RWPE2 (cell line): ENCODE results near the gene PATJ.

Experiments
- ATAC-seq: fragments of 200-7000 bp; cut with Tn5 transposase; 3 replicates; pipeline ENCODE4 v1.9.1; 2021; ENCODE audit warnings: low read depth
- DNase-seq: peaks from one replicate; pipeline ENCODE4 v3.0.0-alpha.2; 2020; ENCODE audit warnings: low spot score
- H3K27ac ChIP-seq: fragments of 450-650 bp; 2 replicates; pipeline ENCODE4 v1.5.1; 2017; ENCODE audit warnings: mild to moderate bottlenecking; ENCODE audit not compliant: poor library complexity, severe bottlenecking
- H3K27me3 ChIP-seq: fragments of 250-450 bp; sonication (Bioruptor Pico); 2 replicates; pipeline ENCODE4 v1.5.1; 2021; ENCODE audit warnings: mild to moderate bottlenecking, moderate library complexity; ENCODE audit not compliant: insufficient read depth, poor library complexity, severe bottlenecking
- H3K36me3 ChIP-seq: fragments of 250-450 bp; sonication (Bioruptor Pico); 2 replicates; pipeline ENCODE4 v1.5.1; 2020; ENCODE audit warnings: low read depth, mild to moderate bottlenecking, moderate library complexity
- H3K4me1 ChIP-seq: fragments of 250-450 bp; sonication (Bioruptor Pico); 2 replicates; pipeline ENCODE4 v1.5.1; 2021; ENCODE audit warnings: mild to moderate bottlenecking, moderate library complexity; ENCODE audit not compliant: insufficient read depth, poor library complexity, severe bottlenecking
- H3K4me3 ChIP-seq: fragments of 250-450 bp; sonication (Bioruptor Pico); 2 replicates; pipeline ENCODE4 v1.5.1; 2021; ENCODE audit warnings: mild to moderate bottlenecking, moderate library complexity; ENCODE audit not compliant: severe bottlenecking
- H3K9me3 ChIP-seq: fragments of 250-450 bp; sonication (Bioruptor Pico); 2 replicates; pipeline ENCODE4 v1.5.1; 2021; ENCODE audit warnings: mild to moderate bottlenecking, moderate library complexity; ENCODE audit not compliant: severe bottlenecking
- CTCF ChIP-seq: fragments of 450-650 bp; IDR thresholded peaks from one replicate; pipeline ENCODE4 v1.5.1; 2017; ENCODE audit warnings: mild to moderate bottlenecking, moderate library complexity; ENCODE audit not compliant: poor library complexity, severe bottlenecking

PATJ gene

GRCh38 chr1:62092110-62092509, 349.8 kb downstream of the PATJ start:
- H3K27me3 ChIP-seq: no peaks in the 10 kb centered on the region
- peaks cover 9% of the 10 kb centered on the region for H3K4me1 ChIP-seq
- H3K27ac ChIP-seq: no peak overlapping the region
- DNase-seq (no peak), ATAC-seq (no peak)
- no peak overlapping the region for H3K4me3 ChIP-seq
- peaks cover 3% of the 10 kb centered on the region; the same call in 1 of the 2 replicates for H3K36me3 ChIP-seq
- no peaks in the 10 kb centered on the region for H3K9me3 ChIP-seq
- no peak for TF ChIP-seq CTCF

GRCh38 chr1:62093261-62093660, 351.0 kb downstream of the PATJ start:
- Histone ChIP-seq H3K4me3 (no peak overlapping the region), H3K36me3 (peaks cover 3% of the 10 kb centered on the region; the same call in 1 of the 2 replicates), H3K4me1 (peaks cover 9% of the 10 kb centered on the region), H3K27me3 (no peaks in the 10 kb centered on the region), H3K27ac (no peak overlapping the region), H3K9me3 (no peaks in the 10 kb centered on the region)
- ATAC-seq (no peak), DNase-seq (no peak)
- no peak for TF ChIP-seq CTCF

DNA sequence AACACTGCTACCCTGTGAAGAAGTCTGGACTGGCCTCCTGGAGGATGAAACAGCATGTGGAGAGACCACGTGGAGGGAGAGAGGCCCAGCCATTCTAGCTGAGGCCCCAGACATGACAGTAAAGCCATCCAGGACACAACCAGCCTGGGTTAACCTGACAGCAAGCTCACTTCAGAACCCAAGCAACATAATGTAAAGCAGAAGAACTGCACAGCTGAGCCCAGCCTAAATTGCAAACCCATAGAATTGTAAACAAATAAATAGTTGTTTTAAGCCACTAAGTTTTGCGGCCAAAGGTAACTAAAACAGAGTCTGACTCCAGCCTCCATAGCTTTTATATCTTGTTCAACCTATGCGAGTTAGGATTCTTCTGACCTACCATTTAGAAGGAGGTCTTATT, 355.2 kb downstream of the PATJ start:
- no peak overlapping the region for H3K4me3 ChIP-seq
- H3K27me3 ChIP-seq: no peaks in the 10 kb centered on the region
- no peak for ATAC-seq
- no peak overlapping the region for H3K27ac ChIP-seq
- no peaks in the 10 kb centered on the region for H3K9me3 ChIP-seq
- no peaks in the 10 kb centered on the region; the same call in 1 of the 2 replicates for H3K36me3 ChIP-seq
- H3K4me1 ChIP-seq: peaks cover 9% of the 10 kb centered on the region
- DNase-seq: no peak
- TF ChIP-seq CTCF: no peak

- ATAC-seq: no peak
- Histone ChIP-seq H3K36me3 (no peaks in the 10 kb centered on the region), H3K27ac (no peak overlapping the region), H3K27me3 (no peaks in the 10 kb centered on the region), H3K4me3 (no peak overlapping the region), H3K9me3 (no peaks in the 10 kb centered on the region), H3K4me1 (no peaks in the 10 kb centered on the region)
- DNase-seq: no peak
- TF ChIP-seq CTCF: no peak
Measured at GRCh38 chr1:62100442-62100841, 358.2 kb downstream of the PATJ start.

DNA sequence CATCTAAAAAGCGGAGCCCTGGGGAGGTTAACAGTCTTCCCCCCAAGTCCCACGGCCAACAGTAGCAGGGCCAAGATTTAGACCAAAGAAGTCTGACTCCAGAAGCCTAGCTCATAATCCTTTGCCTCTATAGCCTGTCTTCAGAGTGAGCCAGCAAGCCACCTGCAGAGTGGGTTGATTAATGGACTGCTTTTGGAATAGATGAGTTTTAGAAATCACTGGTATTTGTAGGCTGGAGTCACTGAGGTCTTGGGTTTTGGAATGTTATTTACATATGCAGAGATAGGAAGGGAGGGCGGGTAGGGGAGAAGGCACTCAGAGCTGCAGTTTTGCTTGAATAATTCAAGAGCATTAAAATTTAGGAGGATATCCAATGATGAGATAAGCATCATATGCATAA, 361.6 kb downstream of the PATJ start:
- no peak for TF ChIP-seq CTCF
- ATAC-seq (no peak), DNase-seq (no peak)
- no peaks in the 10 kb centered on the region for H3K9me3 ChIP-seq
- H3K4me1 ChIP-seq: no peaks in the 10 kb centered on the region
- no peak overlapping the region for H3K4me3 ChIP-seq
- no peaks in the 10 kb centered on the region for H3K36me3 ChIP-seq
- no peaks in the 10 kb centered on the region for H3K27me3 ChIP-seq
- H3K27ac ChIP-seq: no peak overlapping the region
